ENCODE results near the gene CCDC90B. TPM values are rescaled to one million over a fixed set of nuclear protein-coding genes. Genes with fewer than 3 reads are reported as not detected.

CCDC90B gene
- total and polyA plus RNA-seq, 2 donors (not counting 1 experiment from before 2014, with no cell fraction given), result 20.5 to 35.2 TPM

GRCh38 chr11:83302151-83302550, 16.0 kb upstream of the CCDC90B start:
- POLR2A ChIA-PET, result no interaction called here
- no peaks in the 10 kb centered on the region for H4K20me1 ChIP-seq (ENCODE audit: control insufficient read depth, insufficient read depth, low read length, poor library complexity, severe bottlenecking)
- H3K79me2 ChIP-seq (ENCODE audit: control insufficient read depth, insufficient read depth, low read length), result no peaks in the 10 kb centered on the region
- H3K27me3 Mint-ChIP-seq, result peaks cover 5% of the 10 kb centered on the region
- H3K4me1 Mint-ChIP-seq, result no peaks in the 10 kb centered on the region
- no peak overlapping the region for H2AFZ ChIP-seq (ENCODE audit: insufficient read depth, low read depth, low read length, poor library complexity, severe bottlenecking)
- H3K4me2 ChIP-seq (replicated peaks; ENCODE audit: low read depth, low read length, poor library complexity, severe bottlenecking), result no peak overlapping the region
- no peaks in the 10 kb centered on the region for H3K27me3 ChIP-seq (replicated peaks in 1 of 4; ENCODE audit: control extremely low read depth in 1 of 4, control insufficient read depth in 3 of 4, insufficient read depth in 4 of 4, low read length in 3 of 4)
- CTCF ChIA-PET, result interaction anchor here (1.4 kb wide), 1 partner anchor 435 kb away, joined by 3 read pairs; no protein-coding TSS in a partner anchor
- 33% methylated on average over 1 of the region's 3 CpGs for WGBS (ENCODE audit: insufficient coverage)
- no peak overlapping the region for H3K4me3 Mint-ChIP-seq
- no peak for DNase-seq
- H3K36me3 ChIP-seq (replicated peaks in 1 of 2; ENCODE audit: control extremely low read depth in 1 of 2, control insufficient read depth in 1 of 2, extremely low read depth in 1 of 2, insufficient read depth in 2 of 2, low read length in 1 of 2), result no peaks in the 10 kb centered on the region
- no peak overlapping the region for H3K4me3 ChIP-seq (ENCODE audit: control extremely low read depth in 1 of 5, extremely low read depth in 1 of 5, insufficient read depth in 1 of 5, low read depth in 2 of 5, low read length in 4 of 5)
- H3K27ac ChIP-seq (ENCODE audit: low read length in 2 of 2), result no peak overlapping the region
- ATAC-seq (ENCODE audit: low read depth), result no peak
- intact Hi-C loops (cut with micrococcal nuclease), result no loop called here
- H3K9me3 ChIP-seq (ENCODE audit: control extremely low read depth in 1 of 3, control insufficient read depth in 2 of 3, insufficient read depth in 1 of 3, low read length in 2 of 3), result no peaks in the 10 kb centered on the region
- no peaks in the 10 kb centered on the region for H3K9me3 Mint-ChIP-seq (ENCODE audit: insufficient read depth)
- no peak overlapping the region for H3K27ac Mint-ChIP-seq
- TF ChIP-seq EZH2 (IDR thresholded peaks at IDR 0.05; ENCODE audit: borderline replicate concordance, insufficient read depth, low read depth, low read length, poor library complexity, severe bottlenecking), result no peak
- TF ChIP-seq, protein P1, sequence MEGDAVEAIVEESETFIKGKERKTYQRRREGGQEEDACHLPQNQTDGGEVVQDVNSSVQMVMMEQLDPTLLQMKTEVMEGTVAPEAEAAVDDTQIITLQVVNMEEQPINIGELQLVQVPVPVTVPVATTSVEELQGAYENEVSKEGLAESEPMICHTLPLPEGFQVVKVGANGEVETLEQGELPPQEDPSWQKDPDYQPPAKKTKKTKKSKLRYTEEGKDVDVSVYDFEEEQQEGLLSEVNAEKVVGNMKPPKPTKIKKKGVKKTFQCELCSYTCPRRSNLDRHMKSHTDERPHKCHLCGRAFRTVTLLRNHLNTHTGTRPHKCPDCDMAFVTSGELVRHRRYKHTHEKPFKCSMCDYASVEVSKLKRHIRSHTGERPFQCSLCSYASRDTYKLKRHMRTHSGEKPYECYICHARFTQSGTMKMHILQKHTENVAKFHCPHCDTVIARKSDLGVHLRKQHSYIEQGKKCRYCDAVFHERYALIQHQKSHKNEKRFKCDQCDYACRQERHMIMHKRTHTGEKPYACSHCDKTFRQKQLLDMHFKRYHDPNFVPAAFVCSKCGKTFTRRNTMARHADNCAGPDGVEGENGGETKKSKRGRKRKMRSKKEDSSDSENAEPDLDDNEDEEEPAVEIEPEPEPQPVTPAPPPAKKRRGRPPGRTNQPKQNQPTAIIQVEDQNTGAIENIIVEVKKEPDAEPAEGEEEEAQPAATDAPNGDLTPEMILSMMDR (IDR thresholded peaks at IDR 0.05), result no peak
- H3K9ac ChIP-seq (ENCODE audit: low read length), result no peak overlapping the region
- no peaks in the 10 kb centered on the region for H3K4me1 ChIP-seq (ENCODE audit: control insufficient read depth in 2 of 2, insufficient read depth in 2 of 2, low read length in 2 of 2)

GRCh38 chr11:83299681-83300080, 13.5 kb upstream of the CCDC90B start:
- ChIA-PET POLR2A (no interaction called here), CTCF (interaction anchor here (0.9 kb wide), 1 partner anchor 8 kb away, joined by 3 read pairs; no protein-coding TSS in a partner anchor)
- ATAC-seq (ENCODE audit: low read depth), result no peak
- Histone ChIP-seq H3K4me1 (ENCODE audit: control insufficient read depth in 2 of 2, insufficient read depth in 2 of 2, low read length in 2 of 2) (no peaks in the 10 kb centered on the region), H3K9ac (ENCODE audit: low read length) (no peak overlapping the region), H2AFZ (ENCODE audit: insufficient read depth, low read depth, low read length, poor library complexity, severe bottlenecking) (no peak overlapping the region), H3K27ac (ENCODE audit: low read length in 2 of 2) (no peak overlapping the region), H3K9me3 (ENCODE audit: control extremely low read depth in 1 of 3, control insufficient read depth in 2 of 3, insufficient read depth in 1 of 3, low read length in 2 of 3) (no peaks in the 10 kb centered on the region), H3K79me2 (ENCODE audit: control insufficient read depth, insufficient read depth, low read length) (no peaks in the 10 kb centered on the region), H3K36me3 (replicated peaks in 1 of 2; ENCODE audit: control extremely low read depth in 1 of 2, control insufficient read depth in 1 of 2, extremely low read depth in 1 of 2, insufficient read depth in 2 of 2, low read length in 1 of 2) (no peaks in the 10 kb centered on the region), H3K27me3 (replicated peaks in 1 of 4; ENCODE audit: control extremely low read depth in 1 of 4, control insufficient read depth in 3 of 4, insufficient read depth in 4 of 4, low read length in 3 of 4) (peaks cover 0 to 2% (median 0%) of the 10 kb centered on the region in 4 experiments), H3K4me2 (replicated peaks; ENCODE audit: low read depth, low read length, poor library complexity, severe bottlenecking) (no peak overlapping the region), H3K4me3 (ENCODE audit: control extremely low read depth in 1 of 5, extremely low read depth in 1 of 5, insufficient read depth in 1 of 5, low read depth in 2 of 5, low read length in 4 of 5) (no peak overlapping the region), H4K20me1 (ENCODE audit: control insufficient read depth, insufficient read depth, low read length, poor library complexity, severe bottlenecking) (no peaks in the 10 kb centered on the region)
- Mint-ChIP-seq H3K27me3 (peaks cover 5% of the 10 kb centered on the region), H3K27ac (no peak overlapping the region), H3K9me3 (ENCODE audit: insufficient read depth) (no peaks in the 10 kb centered on the region), H3K4me3 (no peak overlapping the region), H3K4me1 (no peaks in the 10 kb centered on the region)
- TF ChIP-seq, protein P1 (IDR thresholded peaks at IDR 0.05), result no peak
- TF ChIP-seq EZH2 (IDR thresholded peaks at IDR 0.05; ENCODE audit: borderline replicate concordance, insufficient read depth, low read depth, low read length, poor library complexity, severe bottlenecking), result no peak
- 94% methylated on average over 2 of the region's 6 CpGs for WGBS (ENCODE audit: insufficient coverage)
- intact Hi-C loops (cut with micrococcal nuclease), result no loop called here
- DNase-seq, result no peak
